HG02678 (cell line): Measurements from ENCODE around the gene DAPK1.
A peak's percentile ranks its signal among the peaks of the same experiment; 100 is the strongest.
"Not testable (repeated sequence)": the region's sequence is repeated elsewhere in the genome, so short reads cannot be mapped to it uniquely, and the experiment has no call there.

Source experiments
- ATAC-seq: cut with Tn5 transposase; IDR thresholded peaks from one replicate; pipeline ENCODE4 v1.9.1; 2021; ENCODE audit warnings: mild to moderate bottlenecking, moderate library complexity; ENCODE audit not compliant: unreplicated experiment

The DAPK1 gene

DNA sequence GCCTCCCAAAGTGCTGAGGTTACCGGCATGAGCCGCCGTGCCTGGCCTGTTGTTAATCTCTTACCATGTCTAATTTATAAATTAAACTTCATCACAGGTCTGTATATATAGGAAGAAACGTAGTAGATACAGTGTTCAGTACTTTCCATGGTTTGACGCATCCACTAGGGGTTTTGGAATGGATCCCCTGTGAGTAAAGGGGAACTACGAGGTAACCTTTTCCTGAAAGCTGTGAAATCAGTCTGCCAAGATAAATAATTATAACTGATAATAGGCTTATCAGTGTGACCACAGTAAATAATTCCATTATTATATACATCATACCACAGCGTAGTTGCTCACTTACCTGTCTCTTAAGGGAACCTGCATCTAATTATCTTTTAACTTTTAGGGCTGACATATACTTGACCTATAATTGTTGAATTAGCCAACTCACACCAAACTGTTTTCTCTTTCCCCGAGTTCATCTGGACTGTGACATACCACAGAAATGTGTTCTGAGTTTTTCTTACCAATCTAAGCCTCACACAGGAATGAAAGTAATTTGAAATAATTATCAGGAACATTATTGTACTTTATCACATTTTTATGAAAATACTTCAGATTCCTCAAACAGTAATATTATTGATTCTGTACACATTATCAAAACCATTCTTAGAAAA is 42.9 kb downstream of the DAPK1 start:
- ATAC-seq = no peak

- no peak for ATAC-seq
Observed at GRCh38 chr9:87541663-87542062, 44.0 kb downstream of the DAPK1 start.

DNA sequence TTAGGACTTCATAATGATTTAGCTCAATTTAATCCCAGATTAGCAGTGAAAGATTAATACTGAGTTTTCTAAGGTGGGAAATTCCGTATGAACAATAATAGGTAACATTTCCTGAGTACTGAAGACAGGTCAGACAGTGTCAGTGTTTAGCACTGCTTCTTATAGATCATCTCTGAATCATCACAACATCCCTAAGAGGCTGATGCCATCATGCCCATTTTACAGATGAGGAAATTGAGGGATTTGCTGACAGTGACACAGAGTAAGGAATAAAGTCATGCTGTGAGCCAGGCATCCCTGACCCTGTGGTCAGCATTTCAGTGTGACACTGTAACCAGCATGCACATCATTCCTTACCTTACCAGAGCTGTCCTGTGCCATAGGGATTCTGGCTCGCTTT is 44.5 kb downstream of the DAPK1 start:
- no peak for ATAC-seq

GRCh38 chr9:87543251-87543650 is 45.6 kb downstream of the DAPK1 start:
- no peak for ATAC-seq

DNA sequence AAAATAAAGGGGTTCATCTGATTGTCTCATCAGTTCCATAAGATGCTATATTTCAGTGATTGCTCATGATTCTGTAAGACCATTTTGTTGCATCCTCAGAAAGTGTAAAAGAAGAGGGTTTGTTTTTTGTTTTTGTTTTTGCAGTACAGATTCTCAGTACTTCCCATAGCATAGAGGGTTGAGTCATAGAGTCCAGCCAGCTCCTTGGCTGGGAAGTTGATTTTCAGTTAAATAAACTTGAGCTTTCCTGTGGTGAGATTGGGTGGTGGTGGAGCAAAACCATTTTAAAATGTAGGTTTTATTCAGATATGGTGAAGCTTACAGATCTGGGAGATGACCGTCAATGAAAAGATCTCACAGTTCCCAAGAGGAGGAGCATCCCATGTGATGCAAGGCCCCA is 48.2 kb downstream of the DAPK1 start:
- no peak for ATAC-seq

GRCh38 chr9:87546704-87547103 is 49.0 kb downstream of the DAPK1 start:
- ATAC-seq = no peak

DNA sequence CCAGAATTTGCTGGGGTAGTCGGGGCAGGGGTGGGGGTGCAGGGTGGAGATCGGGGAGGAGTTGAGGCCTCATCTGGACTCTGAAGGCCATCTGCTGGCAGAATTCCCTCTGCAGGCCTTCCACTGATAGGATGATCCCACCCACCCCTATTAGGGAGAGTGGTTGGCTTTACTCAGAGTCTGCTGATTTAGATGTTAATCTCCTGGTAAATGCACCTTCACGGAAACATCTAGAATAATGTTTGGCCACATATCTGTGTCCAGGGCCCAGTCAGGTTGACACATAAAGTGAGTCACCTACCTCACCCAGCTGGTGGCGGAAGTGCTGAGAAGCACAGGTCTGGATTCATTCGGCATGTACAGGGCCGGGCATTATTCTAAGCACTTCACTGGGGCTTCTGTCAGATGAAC is 50.0 kb downstream of the DAPK1 start:
- no peak for ATAC-seq

GRCh38 chr9:87548159-87548558 is 50.5 kb downstream of the DAPK1 start:
- no peak for ATAC-seq

DNA sequence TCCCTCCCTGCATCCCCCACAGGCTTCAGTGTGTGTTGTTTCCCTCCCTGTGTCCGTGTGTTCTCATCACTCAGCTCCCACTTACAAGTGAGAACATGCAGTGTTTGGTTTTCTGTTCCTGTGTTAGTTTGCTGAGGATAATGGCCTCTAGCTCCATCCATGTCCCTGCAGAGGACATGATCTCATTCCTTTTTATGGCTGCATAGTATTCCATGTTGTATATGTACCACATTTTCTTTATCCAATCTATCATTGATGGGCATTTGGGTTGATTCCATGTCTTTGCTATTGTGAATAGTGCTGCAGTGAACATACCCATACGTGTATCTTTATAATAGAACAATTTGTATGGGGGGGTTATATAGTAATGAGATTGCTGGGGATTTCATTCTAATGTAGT is 51.4 kb downstream of the DAPK1 start:
- ATAC-seq = not testable (repeated sequence)

- ATAC-seq = no peak
Observed at GRCh38 chr9:87549791-87550190, 52.1 kb downstream of the DAPK1 start.

- ATAC-seq = no peak
Observed at GRCh38 chr9:87550253-87550954, 52.7 kb downstream of the DAPK1 start.

DNA sequence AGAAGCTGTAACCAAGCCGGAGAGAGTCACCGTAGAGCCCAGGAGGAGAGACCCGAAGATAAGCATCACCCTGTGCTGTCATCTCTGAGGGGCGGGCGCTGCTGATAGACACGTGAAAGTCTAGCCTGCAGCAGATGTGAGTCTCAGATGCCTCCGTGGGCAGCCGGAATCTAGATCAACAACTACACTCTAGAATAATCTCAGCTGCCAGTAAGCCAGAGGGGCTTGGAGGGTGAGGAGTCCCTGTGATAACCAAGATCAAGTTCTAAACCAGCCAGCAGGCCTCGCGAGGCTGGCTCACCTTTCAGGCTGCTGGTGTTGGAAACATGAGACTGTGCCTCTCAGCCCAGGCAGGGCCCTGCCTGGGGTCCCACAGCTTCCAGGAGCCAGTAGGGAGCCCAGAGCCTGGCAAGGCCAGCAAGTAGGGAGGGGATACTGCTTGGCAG is 54.1 kb downstream of the DAPK1 start:
- ATAC-seq = no peak

DNA sequence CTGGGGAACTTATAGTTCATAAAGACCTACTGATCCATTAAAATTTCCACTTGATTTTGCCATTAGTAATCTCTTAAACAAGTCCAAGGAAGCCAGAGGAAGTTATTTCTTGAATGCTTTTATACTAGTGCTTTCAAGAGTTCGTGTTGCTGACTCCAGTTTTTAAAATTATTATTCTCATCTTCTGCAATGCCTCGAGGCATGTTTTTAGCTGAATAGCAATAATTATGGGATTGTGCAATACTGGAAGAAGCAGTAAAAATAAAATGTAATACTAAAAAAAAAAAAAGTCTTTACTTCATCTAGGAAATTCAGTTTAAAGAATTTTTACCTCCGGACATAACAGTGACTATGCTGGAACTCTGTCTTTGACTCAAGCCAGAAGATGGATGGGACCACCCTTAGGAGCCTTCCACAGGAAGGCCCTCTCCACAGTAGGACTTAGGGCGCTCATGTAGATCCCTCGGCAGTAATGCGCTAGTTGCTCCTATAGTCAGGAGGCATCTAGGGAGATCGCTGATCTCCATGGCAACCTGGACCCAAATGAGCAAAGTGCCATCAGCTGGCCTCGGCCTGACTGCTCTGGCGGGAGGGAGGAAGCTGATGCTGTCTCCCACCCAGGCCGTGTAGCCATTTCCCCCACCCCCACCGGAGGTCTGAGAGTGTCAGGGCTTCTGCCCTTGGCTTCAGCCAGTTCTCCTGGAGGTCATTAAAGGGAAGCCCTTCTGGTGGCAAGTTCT is 56.7 kb downstream of the DAPK1 start:
- no peak for ATAC-seq

- no peak for ATAC-seq
Observed at GRCh38 chr9:87554976-87555375, 57.3 kb downstream of the DAPK1 start.

- ATAC-seq = no peak
Observed at GRCh38 chr9:87556039-87556438, 58.4 kb downstream of the DAPK1 start.

DNA sequence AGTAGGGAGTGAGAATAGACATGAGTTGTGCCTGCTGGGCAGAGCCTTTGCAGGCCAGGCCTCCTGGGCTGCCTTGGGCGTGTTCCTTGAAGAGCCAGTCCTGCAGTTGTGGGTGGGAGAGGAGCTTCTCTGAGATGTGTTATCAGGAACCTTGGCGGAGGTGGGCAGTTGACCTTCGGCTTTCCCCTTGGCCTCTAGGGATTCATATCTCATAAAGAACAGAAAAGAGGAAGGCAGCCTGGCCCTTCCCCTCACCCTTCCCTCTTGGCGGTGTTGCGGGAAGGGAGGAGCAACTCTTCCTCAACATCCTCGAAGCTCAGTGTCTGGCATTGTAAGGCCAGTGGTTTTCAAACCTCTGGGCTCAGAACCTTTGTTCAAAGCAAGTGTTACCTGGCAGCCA is 59.2 kb downstream of the DAPK1 start:
- ATAC-seq = no peak

DNA sequence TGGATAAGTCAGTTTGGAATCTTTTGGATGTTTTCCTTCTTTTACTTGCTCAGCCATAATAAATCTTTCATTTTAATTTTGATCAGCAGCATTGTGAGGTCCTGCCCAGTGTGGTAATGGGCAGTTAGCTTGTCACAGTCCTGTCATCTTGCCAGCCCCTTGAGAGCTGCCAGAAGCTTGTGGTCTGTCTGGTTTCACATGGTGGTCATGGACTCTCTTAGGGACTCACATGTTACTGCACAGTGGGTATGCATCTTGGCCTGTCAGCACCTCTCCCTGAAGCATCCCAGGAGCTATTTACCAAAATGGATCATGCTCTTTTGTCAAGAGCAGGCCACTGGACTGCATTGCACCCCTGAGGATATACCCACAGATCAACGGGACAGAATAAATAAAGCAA is 60.3 kb downstream of the DAPK1 start:
- ATAC-seq = peak; percentile 45

GRCh38 chr9:87558606-87559190 is 61.0 kb downstream of the DAPK1 start:
- no peak for ATAC-seq

- no peak for ATAC-seq
Observed at GRCh38 chr9:87562062-87562461, 64.4 kb downstream of the DAPK1 start.

DNA sequence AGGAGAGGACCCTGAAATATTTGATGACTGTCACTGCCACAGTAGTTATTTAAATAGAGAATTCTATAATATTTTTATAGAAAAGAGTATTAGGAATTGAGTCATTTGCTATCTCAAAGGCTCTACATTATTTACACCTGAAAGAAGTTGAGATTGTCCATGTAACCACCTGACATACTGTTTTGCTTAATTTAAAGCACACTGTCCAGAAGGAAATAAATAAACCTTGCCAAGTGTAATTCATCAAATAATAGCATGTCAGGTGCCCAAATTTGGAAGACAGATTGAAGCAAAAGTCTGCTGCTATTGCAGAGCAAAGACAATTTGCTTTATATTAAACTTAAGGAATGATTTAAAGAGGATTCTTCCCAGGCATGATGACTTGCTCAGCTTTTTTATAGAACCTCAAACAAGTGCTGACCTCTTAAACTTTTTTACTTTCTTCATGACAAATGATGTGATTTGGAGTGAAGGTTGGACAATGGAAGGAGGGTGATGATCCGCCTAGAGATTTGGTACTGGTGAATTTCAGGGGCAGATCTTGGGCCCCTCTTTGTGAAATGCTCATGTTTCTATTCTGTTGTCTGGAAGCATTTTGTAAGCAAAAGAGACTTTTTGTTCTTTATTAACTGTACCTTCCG is 65.0 kb downstream of the DAPK1 start:
- no peak for ATAC-seq

GRCh38 chr9:87564111-87564510 is 66.4 kb downstream of the DAPK1 start:
- no peak for ATAC-seq
